Stomach smooth muscle (tissue), 2 donors: ENCODE measurements around the gene CLPTM1.
A peak's percentile ranks its signal among the peaks of the same experiment; 100 is the strongest.
"Not testable (repeated sequence)": the region's sequence is repeated elsewhere in the genome, so short reads cannot be mapped to it uniquely, and the experiment has no call there.

Source experiments
- H3K27ac ChIP-seq: one replicate; pipeline ENCODE4 v1.7.0; 2013; ENCODE audit warnings: mild to moderate bottlenecking, low read length, inconsistent platforms
- H3K27me3 ChIP-seq, 2 donors: one replicate each; pipeline ENCODE4 v1.7.0; 2013; ENCODE audit warnings: low read length in 2 of 2; ENCODE audit not compliant: insufficient read depth in 2 of 2, control insufficient read depth in 1 of 2
- H3K36me3 ChIP-seq, 2 donors: one replicate each; pipeline ENCODE4 v1.7.0; 2013; ENCODE audit warnings: low read length in 2 of 2; ENCODE audit not compliant: control insufficient read depth in 2 of 2, insufficient read depth in 2 of 2
- H3K4me1 ChIP-seq: one replicate; pipeline ENCODE4 v1.7.0; 2013; ENCODE audit warnings: low read length; ENCODE audit not compliant: control insufficient read depth, insufficient read depth
- H3K4me3 ChIP-seq, 2 donors: one replicate each; pipeline ENCODE4 v1.7.0; 2013; ENCODE audit warnings: low read length in 2 of 2
- H3K9ac ChIP-seq, 2 donors: one replicate each; pipeline ENCODE4 v1.7.0; 2013; ENCODE audit warnings: low read length in 2 of 2, mild to moderate bottlenecking in 1 of 2
- H3K9me3 ChIP-seq, 2 donors: one replicate each; pipeline ENCODE4 v1.7.0; 2013; ENCODE audit warnings: low read length in 2 of 2; ENCODE audit not compliant: control insufficient read depth in 2 of 2
- donor health status: healthy.
- donor health status: Pancreatic carcinoma.

The CLPTM1 gene

DNA sequence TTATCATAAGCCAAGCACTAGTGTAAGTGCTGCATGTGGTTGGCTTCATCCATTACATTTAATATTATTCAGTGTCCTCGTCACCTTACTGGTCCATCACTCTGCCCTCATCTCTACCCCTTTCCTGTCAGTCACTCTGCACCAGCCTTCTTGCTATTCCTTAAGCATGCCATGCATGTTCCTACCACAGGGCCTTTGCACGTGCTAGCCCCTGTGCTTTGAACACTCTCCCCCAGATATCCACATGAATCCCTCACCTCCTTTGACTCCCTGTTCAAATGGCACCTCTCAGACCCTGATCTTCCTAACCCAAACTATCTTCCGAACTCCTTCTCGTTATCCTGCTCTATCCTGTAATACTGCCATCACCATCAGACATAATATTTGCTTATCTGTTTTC, 42.8 kb downstream of the CLPTM1 start:
- H3K9ac ChIP-seq = no peak overlapping the region
- H3K27me3 ChIP-seq = no peaks in the 10 kb centered on the region
- peaks cover 10% of the 10 kb centered on the region for H3K4me1 ChIP-seq
- no peak overlapping the region for H3K27ac ChIP-seq
- no peak overlapping the region for H3K4me3 ChIP-seq
- peaks cover 0 to 3% of the 10 kb centered on the region in 2 donors for H3K36me3 ChIP-seq
- no peaks in the 10 kb centered on the region for H3K9me3 ChIP-seq

DNA sequence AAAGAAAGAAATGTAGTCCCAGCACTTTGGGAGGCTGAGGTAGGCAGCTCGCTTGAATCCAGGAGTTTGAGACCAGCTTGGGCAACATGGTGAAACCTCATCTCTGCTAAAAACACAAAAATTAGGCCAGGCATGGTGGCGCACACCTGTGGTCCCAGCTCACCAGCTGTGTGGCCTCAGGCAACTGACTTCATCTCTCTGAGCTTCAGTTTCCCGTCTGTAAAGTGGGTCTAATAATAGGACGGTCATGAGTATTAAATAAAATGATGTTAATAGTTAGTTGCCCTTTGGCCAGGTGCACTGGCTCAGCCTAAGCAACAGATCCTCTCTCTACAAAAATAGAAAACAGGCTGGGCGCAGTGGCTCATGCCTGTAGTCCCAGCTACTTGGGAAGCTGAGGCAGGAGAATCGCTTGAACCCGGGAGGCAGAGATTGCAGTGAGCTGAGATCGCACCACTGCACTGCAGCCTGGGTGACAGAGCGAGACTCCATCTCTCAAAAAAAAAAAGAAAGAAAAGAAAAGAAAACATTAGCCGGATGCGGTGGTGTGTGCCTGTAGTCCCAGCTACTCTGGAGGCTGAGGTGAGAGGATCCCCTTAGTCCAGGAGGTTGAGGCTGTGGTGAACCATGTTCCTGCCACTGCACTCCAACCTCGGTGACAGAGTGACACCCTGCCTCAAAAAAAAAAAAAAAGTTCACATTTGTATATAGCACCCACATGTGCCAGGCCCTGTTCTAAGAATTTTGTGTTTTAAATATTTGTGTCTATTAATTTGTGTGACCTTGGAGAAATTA, 44.1 kb downstream of the CLPTM1 start:
- H3K9ac ChIP-seq, H3K27me3 ChIP-seq, H3K27ac ChIP-seq, H3K4me3 ChIP-seq, H3K9me3 ChIP-seq, H3K36me3 ChIP-seq: not testable (repeated sequence)
- peaks cover 10% of the 10 kb centered on the region for H3K4me1 ChIP-seq

DNA sequence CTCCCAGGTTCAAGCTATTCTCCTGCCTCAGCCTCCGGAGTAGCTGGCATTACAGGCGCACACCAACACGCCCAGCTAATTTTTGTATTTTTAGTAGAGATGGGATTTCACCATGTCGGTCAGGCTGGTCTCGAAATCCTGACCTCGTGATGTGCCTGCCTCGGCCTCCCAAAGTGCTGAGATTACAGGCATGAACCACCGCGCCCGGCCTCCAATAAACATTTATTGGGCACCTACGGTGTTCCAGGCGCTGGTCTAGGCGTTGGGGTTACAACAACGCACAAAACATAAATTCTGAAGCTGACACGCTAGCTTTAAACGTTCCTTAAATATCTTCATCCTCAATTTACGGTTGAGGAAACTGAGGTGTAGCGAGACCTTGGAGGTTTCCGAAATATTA, 45.5 kb downstream of the CLPTM1 start:
- not testable (repeated sequence) for H3K36me3 ChIP-seq, H3K9me3 ChIP-seq, H3K27me3 ChIP-seq
- H3K27ac ChIP-seq = peak overlapping the region; percentile 60
- H3K9ac ChIP-seq = peak overlapping the region; percentile 4 to 51
- H3K4me1 ChIP-seq = peaks cover 10% of the 10 kb centered on the region
- H3K4me3 ChIP-seq = peak overlapping the region; percentile 36 to 70

DNA sequence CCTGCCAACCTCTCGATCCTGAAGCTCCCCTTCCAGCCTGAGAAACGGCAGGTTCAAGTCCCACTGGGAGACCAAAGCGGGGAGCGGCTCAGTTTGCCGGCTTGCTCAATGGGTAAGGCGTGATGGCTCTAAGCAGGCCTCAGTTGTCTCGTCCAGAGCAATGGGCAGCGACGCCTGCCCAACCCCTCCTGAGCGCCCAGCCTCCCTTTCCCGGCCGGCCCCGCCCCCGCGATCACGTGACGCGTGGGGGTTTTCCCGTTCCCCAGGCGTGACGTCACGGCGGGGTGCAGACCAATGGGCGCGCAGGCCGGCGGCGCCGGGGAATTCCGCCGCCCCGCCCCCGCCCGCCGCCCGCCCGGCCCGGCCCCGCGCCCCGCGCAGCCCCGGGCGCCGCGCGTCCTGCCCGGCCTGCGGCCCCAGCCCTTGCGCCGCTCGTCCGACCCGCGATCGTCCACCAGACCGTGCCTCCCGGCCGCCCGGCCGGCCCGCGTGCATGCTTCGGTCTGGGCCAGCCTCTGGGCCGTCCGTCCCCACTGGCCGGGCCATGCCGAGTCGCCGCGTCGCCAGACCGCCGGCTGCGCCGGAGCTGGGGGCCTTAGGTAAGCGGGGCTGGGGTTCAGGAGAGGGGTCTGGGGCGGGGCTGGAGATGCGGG, 46.0 kb downstream of the CLPTM1 start, which contains the start of gene RELB:
TSS of gene RELB (plus strand) at position 378 of the 653 bp plus-strand sequence. CDS start at position 494, 116 bp downstream.
- Histone ChIP-seq H3K4me1 (peaks cover 10% of the 10 kb centered on the region), H3K9ac (peak within 1 kb of the TSS; percentile 78 to 97), H3K27ac (peak within 1 kb of the TSS; percentile 95), H3K36me3 (no peaks in the 10 kb centered on the region), H3K4me3 (peak within 1 kb of the TSS; percentile 73 to 79), H3K27me3 (no peaks in the 10 kb centered on the region), H3K9me3 (no peaks in the 10 kb centered on the region)

DNA sequence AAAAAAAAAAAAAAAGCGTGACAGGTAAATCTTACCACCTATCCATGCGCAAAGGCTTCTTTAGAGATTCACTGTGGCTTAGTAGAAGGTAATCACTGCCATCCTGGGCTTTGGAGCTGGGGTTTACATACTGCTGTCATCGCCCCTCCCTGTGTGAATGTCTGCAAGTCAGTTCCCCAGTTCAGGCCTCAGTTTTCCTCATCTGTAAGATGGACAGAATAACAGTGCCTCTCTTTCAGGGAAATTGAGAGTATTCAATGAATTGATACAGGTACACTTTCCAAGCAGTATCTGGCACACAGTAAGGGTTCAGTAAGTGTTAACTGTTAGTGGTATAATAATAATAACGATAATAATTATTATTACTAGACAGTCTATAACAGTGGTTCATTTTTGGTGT, 48.3 kb downstream of the CLPTM1 start:
- Histone ChIP-seq H3K9me3 (no peaks in the 10 kb centered on the region), H3K27ac (no peak overlapping the region), H3K36me3 (peaks cover 2 to 4% of the 10 kb centered on the region in 2 donors), H3K4me3 (no peak overlapping the region), H3K27me3 (no peaks in the 10 kb centered on the region), H3K9ac (no peak overlapping the region), H3K4me1 (peaks cover 10% of the 10 kb centered on the region)

DNA sequence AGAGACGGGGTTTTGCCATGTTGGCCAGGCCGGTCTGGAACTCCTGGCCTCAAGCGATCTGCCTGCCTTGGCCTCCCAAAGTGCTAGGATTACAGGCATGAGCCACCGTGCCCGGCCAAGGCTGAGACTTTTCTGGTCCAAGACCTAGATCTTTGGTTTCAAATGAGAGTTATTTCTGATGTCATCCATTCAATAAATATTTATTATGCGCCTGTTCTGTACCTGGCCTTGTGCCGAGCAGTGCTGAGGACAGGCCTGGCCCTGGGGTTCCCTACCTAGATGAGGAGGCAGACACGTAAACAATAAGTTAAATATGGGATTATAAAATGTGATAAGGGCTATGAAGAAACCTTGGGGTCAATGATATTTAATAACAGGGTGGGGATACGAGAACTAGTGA, 50.6 kb downstream of the CLPTM1 start:
- H3K9ac ChIP-seq = no peak overlapping the region
- H3K27me3 ChIP-seq = no peaks in the 10 kb centered on the region
- H3K27ac ChIP-seq = no peak overlapping the region
- H3K9me3 ChIP-seq = no peaks in the 10 kb centered on the region
- peaks cover 9% of the 10 kb centered on the region for H3K4me1 ChIP-seq
- no peak overlapping the region for H3K4me3 ChIP-seq
- H3K36me3 ChIP-seq = peaks cover 2 to 4% of the 10 kb centered on the region in 2 donors

DNA sequence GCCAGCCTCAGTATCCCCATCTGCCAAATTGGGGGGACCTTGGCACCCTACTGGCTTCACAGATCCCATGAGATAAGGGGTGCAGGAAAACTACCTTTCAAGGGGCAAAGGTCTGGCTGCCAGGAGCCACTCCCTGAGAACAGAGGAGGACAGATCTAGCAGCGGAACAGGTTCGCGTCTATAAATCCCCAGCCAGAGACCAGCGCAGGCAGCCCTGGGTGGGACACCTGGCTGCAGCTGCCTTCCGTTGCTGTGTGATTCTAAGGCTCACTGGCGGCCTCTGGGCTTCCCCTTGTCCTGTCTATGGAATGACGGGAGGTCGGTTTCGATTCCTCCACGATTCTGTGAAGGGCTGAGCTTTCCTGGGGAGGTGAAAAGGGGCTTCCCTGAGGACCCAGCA, 53.4 kb downstream of the CLPTM1 start:
- H3K4me1 ChIP-seq = no peaks in the 10 kb centered on the region
- no peaks in the 10 kb centered on the region for H3K9me3 ChIP-seq
- H3K36me3 ChIP-seq = peaks cover 4 to 6% of the 10 kb centered on the region in 2 donors
- no peak overlapping the region for H3K27ac ChIP-seq
- no peaks in the 10 kb centered on the region for H3K27me3 ChIP-seq
- no peak overlapping the region for H3K4me3 ChIP-seq
- no peak overlapping the region for H3K9ac ChIP-seq

DNA sequence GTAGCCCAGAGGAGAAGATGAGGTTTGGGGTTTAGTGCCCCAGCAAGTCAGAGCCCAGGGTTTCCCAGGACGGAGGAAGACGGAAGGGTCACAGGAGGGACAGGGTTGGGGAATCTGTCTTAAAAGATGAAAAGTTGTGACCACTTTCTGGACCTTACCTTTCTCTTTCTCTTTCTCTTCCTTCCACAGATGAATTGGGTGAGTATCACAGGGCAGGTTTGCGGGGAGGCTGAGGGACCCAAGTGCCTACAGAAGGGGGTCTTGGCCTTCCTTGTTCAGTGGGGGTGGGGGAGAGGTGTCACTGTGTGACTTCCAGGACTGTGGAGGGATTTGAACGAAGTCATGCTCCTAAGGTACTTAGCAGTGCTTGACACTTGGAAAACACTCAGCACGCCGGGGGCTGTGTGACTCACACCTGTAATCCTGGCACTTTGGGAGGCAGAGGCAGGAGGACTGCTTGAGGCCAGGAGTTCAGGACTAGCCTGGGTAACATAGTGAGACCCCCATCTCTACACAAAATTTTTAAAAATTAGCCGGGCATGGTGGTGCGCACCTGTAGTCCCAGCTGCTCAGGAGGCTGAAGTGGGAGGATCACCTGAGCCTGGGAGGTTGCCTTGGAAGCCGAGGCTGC, 54.6 kb downstream of the CLPTM1 start:
- no peak overlapping the region for H3K4me3 ChIP-seq
- no peaks in the 10 kb centered on the region for H3K9me3 ChIP-seq
- H3K9ac ChIP-seq = no peak overlapping the region
- peaks cover 4 to 6% of the 10 kb centered on the region in 2 donors for H3K36me3 ChIP-seq
- no peaks in the 10 kb centered on the region for H3K27me3 ChIP-seq
- H3K4me1 ChIP-seq = no peaks in the 10 kb centered on the region
- H3K27ac ChIP-seq = no peak overlapping the region

DNA sequence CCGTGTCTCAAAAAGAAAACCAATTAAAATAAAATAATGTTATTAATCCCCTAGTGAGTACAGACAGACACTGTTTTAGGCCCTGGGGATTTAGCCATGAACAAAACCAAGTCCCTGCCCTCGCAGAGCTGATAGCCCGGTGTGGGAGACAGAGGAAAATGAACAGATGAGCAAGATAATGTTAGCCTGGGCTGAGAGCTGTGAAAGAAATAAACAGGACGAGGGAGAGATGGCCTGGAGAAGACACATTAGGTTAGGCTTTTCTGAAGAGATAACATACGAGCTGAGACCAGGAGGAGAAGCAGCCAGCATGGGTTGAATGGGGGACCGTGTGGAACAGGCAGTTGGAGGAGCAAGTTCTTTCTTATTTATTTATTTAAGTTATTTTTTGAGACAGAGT, 55.1 kb downstream of the CLPTM1 start:
- no peak overlapping the region for H3K27ac ChIP-seq
- peaks cover 6 to 8% of the 10 kb centered on the region in 2 donors for H3K36me3 ChIP-seq
- no peak overlapping the region for H3K9ac ChIP-seq
- H3K4me1 ChIP-seq = no peaks in the 10 kb centered on the region
- no peaks in the 10 kb centered on the region for H3K27me3 ChIP-seq
- no peaks in the 10 kb centered on the region for H3K9me3 ChIP-seq
- H3K4me3 ChIP-seq = no peak overlapping the region

DNA sequence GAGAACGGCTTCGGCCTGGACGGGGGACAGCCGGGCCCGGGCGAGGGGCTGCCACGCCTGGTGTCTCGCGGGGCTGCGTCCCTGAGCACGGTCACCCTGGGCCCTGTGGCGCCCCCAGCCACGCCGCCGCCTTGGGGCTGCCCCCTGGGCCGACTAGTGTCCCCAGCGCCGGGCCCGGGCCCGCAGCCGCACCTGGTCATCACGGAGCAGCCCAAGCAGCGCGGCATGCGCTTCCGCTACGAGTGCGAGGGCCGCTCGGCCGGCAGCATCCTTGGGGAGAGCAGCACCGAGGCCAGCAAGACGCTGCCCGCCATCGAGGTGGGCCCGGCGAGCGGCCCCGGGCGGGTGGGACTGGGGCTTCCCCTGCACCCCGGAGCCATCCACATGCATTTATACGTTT, 56.8 kb downstream of the CLPTM1 start:
- Histone ChIP-seq H3K9ac (no peak overlapping the region), H3K27ac (no peak overlapping the region), H3K4me1 (no peaks in the 10 kb centered on the region), H3K36me3 (peaks cover 4 to 7% of the 10 kb centered on the region in 2 donors), H3K27me3 (no peaks in the 10 kb centered on the region), H3K4me3 (no peak overlapping the region), H3K9me3 (no peaks in the 10 kb centered on the region)
